22Rv1 (cell line): ENCODE data around the gene SULT1C2.

Experiments
- CTCF ChIP-seq: fragments of 450-650 bp; IDR thresholded peaks from 2 replicates; pipeline ENCODE4 v1.5.1; 2017; ENCODE audit warnings: mild to moderate bottlenecking
- ZFX ChIP-seq: fragments of 450-650 bp; IDR thresholded peaks from 2 replicates; pipeline ENCODE4 v1.6.1; 2017; ENCODE audit warnings: antibody characterized with exemption, borderline replicate concordance

- TF ChIP-seq CTCF (no peak), ZFX (no peak)
These were observed 47.7 kb upstream of the SULT1C2 start for GRCh38 chr2:108240966-108241365.
